GM21576 (cell line): ENCODE results near the gene HPSE.

Experiments used
- ATAC-seq: cut with Tn5 transposase; IDR thresholded peaks from one replicate; pipeline ENCODE4 v1.9.1; 2021; ENCODE audit warnings: mild to moderate bottlenecking, moderate library complexity; ENCODE audit not compliant: unreplicated experiment

Gene HPSE

GRCh38 chr4:83250687-83251446, 83.8 kb downstream of the HPSE start:
- ATAC-seq = no peak

- no peak for ATAC-seq
Measured at GRCh38 chr4:83248486-83248885, 86.2 kb downstream of the HPSE start.

- ATAC-seq = no peak
Measured at GRCh38 chr4:83247415-83248357, 87.0 kb downstream of the HPSE start.
